Fibroblast of the aortic adventitia (primary cell): Measurements from ENCODE around the gene HSPA1L. TPM values are rescaled to one million over a fixed set of nuclear protein-coding genes. Genes with fewer than 3 reads are reported as not detected.
"Not testable (repeated sequence)": the region's sequence is repeated elsewhere in the genome, so short reads cannot be mapped to it uniquely, and the experiment has no call there.

Source experiments
- DNase-seq: peaks from one replicate; pipeline ENCODE4 v3.0.0-alpha.2; 2010; ENCODE audit warnings: low read depth
- H3K4me3 ChIP-seq: 2 replicates; pipeline ENCODE4 v1.5.1; 2011; ENCODE audit warnings: low read depth, mild to moderate bottlenecking, control low read depth, low read length, moderate library complexity
- CTCF ChIP-seq: IDR thresholded peaks from 2 replicates; pipeline ENCODE4 v1.5.1; 2011; ENCODE audit warnings: mild to moderate bottlenecking, low read length, control low read depth, inconsistent platforms; ENCODE audit not compliant: insufficient read depth
- total RNA-seq: library from RNA; depleted of rRNA; stranded (reverse); fragments of >200 nt; gene quantifications from 2 replicates; pipeline ENCODE4 v1.2.3, GENCODE V29; 2012; ENCODE audit warnings: low replicate concordance

The HSPA1L gene
- total RNA-seq, 1 donor = 1.4 TPM

DNA sequence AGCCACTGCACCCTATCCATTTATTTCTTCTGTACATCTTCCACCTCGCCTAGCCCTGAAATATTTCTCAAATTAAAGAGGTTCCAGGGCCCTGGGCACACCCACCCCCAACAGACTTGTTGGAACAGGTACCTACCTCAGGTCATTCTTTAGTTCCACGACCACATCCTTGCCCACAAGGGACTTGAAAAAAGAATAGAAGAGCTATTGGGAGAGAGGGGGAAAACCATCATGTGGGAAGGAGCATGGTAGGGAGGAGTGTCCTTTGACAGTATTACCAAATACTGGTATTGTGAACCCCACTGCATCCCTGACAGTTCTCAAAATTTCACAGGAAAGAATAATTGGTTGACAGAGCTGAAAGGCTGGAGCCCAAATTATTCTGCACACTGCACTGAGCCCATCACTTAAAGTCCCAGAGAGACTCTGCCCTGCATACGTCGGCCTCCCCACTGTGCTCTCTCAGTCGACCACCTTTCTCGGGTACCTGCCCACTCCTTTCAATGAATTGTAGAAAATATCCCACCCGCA, 9.1 kb downstream of the HSPA1L start:
- peak overlapping the region; percentile 84 for H3K4me3 ChIP-seq
- DNase-seq = no peak
- no peak for TF ChIP-seq CTCF

DNA sequence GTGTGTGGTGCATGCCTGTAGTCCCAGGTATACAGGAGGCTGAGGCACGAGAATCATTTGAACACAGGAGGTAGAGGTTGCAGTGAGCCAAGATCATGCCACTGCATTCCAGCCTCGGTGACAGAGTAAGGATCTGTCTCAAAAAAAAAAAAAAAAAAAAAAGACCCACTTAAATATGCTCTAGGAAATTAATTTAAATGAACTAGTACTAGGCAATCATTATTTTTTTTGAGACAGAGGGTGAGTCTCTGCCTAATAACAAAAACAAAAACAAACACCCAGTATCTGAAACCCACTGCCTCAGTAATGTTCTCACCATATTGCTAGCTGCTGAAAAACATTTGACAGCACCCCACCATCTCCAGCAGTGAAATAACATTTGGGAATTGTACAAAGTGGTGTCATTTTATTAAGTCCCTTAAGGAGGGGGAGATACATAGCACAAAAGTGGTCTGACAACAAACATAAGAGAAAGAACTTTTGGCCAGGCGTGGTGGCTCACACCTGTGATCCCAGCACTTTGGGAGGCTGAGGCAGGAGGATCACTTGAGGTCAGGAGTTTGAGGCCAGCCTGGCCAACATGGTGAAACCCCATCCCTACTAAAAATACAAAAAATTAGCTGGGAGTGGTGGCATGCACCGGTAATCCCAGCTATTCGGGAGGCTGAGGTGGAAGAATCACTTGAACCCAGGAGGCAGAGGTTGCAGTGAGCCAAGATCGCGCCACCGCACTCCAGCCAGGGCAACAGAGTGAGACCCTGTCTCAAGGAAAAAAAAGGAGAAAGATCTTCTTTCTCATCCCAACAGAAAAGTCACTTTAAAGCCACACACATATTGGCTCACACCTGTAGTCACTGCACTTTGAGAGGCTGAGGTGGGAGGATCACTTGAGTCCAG, 13.8 kb downstream of the HSPA1L start:
- DNase-seq = not testable (repeated sequence)

DNA sequence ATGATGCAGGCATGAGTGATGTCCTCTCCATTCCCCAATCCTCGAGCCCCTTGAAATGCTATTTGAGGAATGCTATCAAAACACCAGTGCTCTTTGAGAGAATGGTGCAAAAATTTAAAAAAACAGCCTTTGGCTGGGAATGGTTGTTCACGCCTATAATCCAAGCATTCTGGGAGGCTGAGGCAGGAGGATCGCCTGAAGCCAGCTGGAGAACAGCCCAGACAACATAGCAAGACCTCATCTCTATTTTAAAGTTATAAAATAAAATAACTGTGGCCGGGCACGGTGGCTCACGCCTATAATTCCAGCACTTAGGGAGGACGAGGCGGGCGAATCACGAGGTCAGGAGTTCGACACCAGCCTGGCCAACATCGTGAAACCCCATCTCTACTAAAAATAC, 15.3 kb downstream of the HSPA1L start:
- no peak for TF ChIP-seq CTCF
- no peak overlapping the region for H3K4me3 ChIP-seq
- peak; percentile 85 for DNase-seq

More for the DNA sequence above, 13.8 kb downstream of the HSPA1L start:
- not testable (repeated sequence) for H3K4me3 ChIP-seq

GRCh38 chr6:31797588-31797987, 17.5 kb downstream of the HSPA1L start:
- DNase-seq = no peak
- no peak for TF ChIP-seq CTCF
- H3K4me3 ChIP-seq = no peak overlapping the region

DNA sequence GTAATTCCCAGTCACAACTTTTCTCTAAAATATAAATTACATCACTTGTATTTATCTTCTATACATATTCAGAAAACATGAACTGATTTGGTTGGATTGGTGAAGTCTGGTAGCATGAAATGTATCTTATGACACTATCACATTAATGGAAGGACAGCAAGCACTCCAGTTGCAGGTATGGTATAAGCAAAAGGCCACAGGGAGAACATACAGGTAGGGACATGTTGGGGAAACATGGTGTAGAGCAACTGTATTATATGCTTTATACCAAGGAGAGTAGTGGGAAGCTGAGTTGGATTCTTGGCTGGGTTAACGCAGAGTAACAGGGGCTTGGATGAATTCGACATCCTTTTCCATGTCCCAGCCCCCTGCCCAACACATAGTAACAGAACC, 18.1 kb downstream of the HSPA1L start:
- no peak for TF ChIP-seq CTCF
- no peak overlapping the region for H3K4me3 ChIP-seq
- DNase-seq = no peak

DNA sequence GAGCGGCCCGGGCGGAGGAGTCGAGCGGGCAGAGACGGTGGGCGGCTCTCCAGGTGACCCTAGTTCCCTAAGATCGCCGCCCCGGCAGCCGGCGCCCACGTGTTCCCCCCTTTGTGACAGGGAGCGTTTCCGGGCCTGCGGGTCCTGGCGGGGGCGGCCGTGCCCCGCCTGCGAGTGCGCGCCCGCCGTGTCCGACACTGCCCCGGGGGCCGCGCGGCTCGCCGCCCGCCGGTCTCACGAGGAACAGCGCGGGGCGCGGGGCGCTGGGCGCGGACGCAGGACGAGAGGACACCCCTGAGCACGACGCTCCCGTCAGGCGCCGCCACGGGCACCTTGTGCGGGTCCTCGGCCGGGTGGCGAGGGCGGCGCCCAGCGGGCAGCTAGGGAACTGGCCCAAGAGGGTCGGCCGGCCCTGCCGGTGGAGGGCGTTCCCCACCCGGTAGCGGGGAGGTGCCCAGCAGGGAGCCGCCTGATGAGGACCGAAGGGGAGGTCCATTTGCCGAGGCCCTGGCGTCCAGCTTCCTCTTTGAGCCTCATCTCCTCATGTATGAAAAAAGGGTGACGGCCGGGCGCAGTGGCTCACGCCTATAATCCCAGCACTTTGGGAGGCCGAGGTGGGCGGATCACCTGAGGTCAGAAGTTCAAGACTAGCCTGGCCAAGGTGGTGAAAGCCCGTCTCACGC, 19.3 kb downstream of the HSPA1L start, which contains the start of gene VARS1:
TSS of gene VARS1 (minus strand) at position 137 of the 683 bp plus-strand sequence. CDS start 535 bp downstream, outside the sequence.
- peak; percentile 68 for TF ChIP-seq CTCF

More for the DNA sequence above, 19.3 kb downstream of the HSPA1L start, which contains the start of gene VARS1:
- peak; percentile 87 for DNase-seq
- peak within 1 kb of the TSS; percentile 94 for H3K4me3 ChIP-seq
